ENCODE results near the gene NINJ1.

- TF ChIP-seq CTCF (IDR thresholded peaks at IDR 0.05) (no peak), POLR2A (IDR thresholded peaks at IDR 0.05) (no peak)
These were observed 8.6 kb downstream of the NINJ1 start for GRCh38 chr9:93125331-93125894.
